Muscle layer of colon (tissue), 2 donors: ENCODE measurements around the gene HNRNPH2.

Experiments
- H3K27ac ChIP-seq: one replicate; pipeline ENCODE4 v1.7.0; 2013; ENCODE audit warnings: low read depth, mild to moderate bottlenecking, low read length, moderate library complexity
- H3K27me3 ChIP-seq, 2 donors: one replicate each; pipeline ENCODE4 v1.7.0; 2013; ENCODE audit warnings: low read length in 2 of 2, mild to moderate bottlenecking in 2 of 2; ENCODE audit not compliant: insufficient read depth in 2 of 2, control insufficient read depth in 1 of 2
- H3K36me3 ChIP-seq: one replicate; pipeline ENCODE4 v1.7.0; 2013; ENCODE audit warnings: mild to moderate bottlenecking, low read length; ENCODE audit not compliant: insufficient read depth
- H3K4me1 ChIP-seq: one replicate; pipeline ENCODE4 v1.7.0; 2013; ENCODE audit warnings: mild to moderate bottlenecking, low read length; ENCODE audit not compliant: insufficient read depth
- H3K4me3 ChIP-seq, 2 donors: one replicate each; pipeline ENCODE4 v1.7.0; 2013; ENCODE audit warnings: low read length in 2 of 2, low read depth in 1 of 2, mild to moderate bottlenecking in 1 of 2, moderate library complexity in 1 of 2
- H3K9ac ChIP-seq: one replicate; pipeline ENCODE4 v1.7.0; 2013; ENCODE audit warnings: low read length
- H3K9me3 ChIP-seq: one replicate; pipeline ENCODE4 v1.7.0; 2013; ENCODE audit warnings: mild to moderate bottlenecking, low read length
- donor health status: abdominal sarcoma.
- donor health status: Adenocarcinoma of cecum.

HNRNPH2 gene

DNA sequence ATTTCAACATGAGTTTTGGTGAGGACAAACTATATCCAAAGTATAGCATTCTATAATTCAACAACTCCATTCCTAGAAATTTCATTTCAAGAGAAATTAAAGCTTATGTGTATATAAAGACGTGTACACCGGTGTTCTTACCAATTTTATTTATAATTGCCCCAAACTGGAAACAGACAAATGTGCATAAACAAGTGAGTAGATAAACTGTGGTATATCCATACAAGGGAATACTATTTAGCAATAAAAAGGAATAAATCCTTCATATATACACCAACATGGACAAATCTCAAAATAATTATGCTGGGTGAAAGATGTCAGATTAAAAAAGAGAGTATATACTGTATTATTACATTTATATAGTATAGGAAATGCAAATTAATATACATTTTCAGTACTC is 19.9 kb downstream of the HNRNPH2 start:
- no peaks in the 10 kb centered on the region for H3K27me3 ChIP-seq
- no peaks in the 10 kb centered on the region for H3K4me1 ChIP-seq
- H3K36me3 ChIP-seq = peaks cover 9% of the 10 kb centered on the region
- no peak overlapping the region for H3K9ac ChIP-seq
- H3K27ac ChIP-seq = no peak overlapping the region
- H3K9me3 ChIP-seq = no peaks in the 10 kb centered on the region
- H3K4me3 ChIP-seq = no peak overlapping the region

DNA sequence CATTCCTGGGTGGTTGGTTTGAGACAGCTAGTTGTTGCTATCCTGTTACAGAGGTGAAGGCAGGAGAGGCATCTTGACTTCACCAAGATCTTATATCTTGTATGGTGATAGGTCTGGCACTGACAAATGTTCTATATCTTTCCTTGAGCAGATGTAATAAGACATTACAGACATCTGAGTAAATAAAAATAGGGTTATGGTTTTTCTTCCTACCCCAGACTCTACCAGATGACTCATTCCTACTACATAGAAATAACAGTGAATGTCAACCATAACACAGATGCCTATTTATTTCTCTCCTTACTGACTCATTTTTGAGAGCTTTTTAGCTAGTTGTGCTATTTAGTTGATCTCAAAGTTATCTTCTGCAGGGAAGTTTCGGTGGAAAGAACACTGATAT is 21.9 kb downstream of the HNRNPH2 start:
- Histone ChIP-seq H3K9ac (no peak overlapping the region), H3K36me3 (peaks cover 5% of the 10 kb centered on the region), H3K4me3 (no peak overlapping the region), H3K27me3 (no peaks in the 10 kb centered on the region), H3K27ac (no peak overlapping the region), H3K4me1 (no peaks in the 10 kb centered on the region), H3K9me3 (no peaks in the 10 kb centered on the region)

DNA sequence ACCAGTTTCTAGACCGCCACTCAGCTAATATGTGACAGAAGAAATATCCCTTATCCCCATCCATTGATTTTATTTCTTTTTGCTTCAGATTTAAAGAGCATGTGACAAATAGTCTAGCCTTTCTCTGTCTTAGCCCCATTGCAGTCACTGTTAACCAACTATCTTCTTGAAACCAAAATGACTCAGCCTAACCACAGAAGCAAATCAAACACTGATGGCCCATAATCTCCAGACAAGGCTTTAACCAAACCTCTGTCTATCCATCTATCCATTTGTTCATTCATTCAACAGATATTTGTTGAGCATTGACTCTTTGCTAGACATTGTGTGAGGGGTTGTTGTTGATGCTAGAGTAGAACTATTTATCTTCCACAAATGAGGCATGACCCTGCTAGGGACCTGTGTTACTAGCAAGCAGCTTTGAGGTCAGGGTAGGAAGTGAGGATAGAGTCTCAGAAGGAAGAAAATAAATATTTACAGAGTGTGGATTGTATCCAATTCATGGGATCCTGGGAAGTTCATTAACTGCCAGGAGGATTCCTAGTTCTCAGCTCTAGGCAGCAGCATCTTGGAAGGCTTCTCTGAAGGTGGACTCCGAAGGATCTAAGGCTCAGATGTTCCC is 22.5 kb downstream of the HNRNPH2 start:
- Histone ChIP-seq H3K4me3 (no peak overlapping the region), H3K27ac (no peak overlapping the region), H3K27me3 (no peaks in the 10 kb centered on the region), H3K9ac (no peak overlapping the region), H3K9me3 (no peaks in the 10 kb centered on the region), H3K36me3 (peaks cover 5% of the 10 kb centered on the region), H3K4me1 (no peaks in the 10 kb centered on the region)

DNA sequence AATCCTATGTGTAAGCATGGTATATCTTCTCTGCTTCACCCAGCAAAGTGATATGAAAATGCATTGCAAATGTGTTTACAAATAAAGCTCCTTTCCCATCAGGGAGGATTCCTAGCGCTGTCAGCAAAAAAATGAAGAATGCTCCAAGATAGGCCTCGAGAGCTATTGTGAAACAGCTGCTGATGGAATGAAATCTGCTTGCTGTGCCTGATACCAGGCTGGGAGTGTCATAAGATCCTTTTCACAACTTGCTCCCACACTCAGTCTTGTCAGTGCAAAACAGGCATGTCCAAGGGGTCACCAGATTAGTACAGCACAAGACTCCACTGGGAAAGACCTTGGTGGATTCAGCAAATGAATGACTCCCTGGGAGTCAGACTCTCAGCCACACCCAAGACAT is 34.1 kb downstream of the HNRNPH2 start:
- Histone ChIP-seq H3K27ac (no peak overlapping the region), H3K9ac (no peak overlapping the region), H3K27me3 (no peaks in the 10 kb centered on the region), H3K9me3 (no peaks in the 10 kb centered on the region), H3K36me3 (peaks cover 14% of the 10 kb centered on the region), H3K4me3 (no peak overlapping the region), H3K4me1 (no peaks in the 10 kb centered on the region)

DNA sequence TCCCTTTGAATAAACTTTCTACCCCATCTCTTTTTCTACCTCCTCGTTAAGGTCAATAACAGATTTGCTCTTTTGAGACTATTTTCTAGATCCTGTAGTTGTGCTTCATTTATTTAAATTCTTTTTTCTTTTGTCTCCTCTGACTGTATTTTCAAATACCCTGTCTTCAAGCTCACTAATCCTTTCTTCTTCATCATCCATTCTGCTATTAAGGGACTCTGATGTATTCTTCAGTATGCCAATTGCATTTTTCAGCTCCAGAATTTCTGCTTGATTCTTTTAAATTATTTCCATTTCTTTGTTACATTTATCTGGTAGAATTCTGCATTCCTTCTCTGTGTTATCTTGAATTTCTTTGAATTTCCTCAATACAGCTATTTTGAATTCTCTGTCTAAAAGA is 41.3 kb downstream of the HNRNPH2 start:
- no peak overlapping the region for H3K9ac ChIP-seq
- H3K4me3 ChIP-seq = no peak overlapping the region
- H3K9me3 ChIP-seq = no peaks in the 10 kb centered on the region
- no peak overlapping the region for H3K27ac ChIP-seq
- no peaks in the 10 kb centered on the region for H3K4me1 ChIP-seq
- no peaks in the 10 kb centered on the region for H3K27me3 ChIP-seq
- peaks cover 7% of the 10 kb centered on the region for H3K36me3 ChIP-seq

DNA sequence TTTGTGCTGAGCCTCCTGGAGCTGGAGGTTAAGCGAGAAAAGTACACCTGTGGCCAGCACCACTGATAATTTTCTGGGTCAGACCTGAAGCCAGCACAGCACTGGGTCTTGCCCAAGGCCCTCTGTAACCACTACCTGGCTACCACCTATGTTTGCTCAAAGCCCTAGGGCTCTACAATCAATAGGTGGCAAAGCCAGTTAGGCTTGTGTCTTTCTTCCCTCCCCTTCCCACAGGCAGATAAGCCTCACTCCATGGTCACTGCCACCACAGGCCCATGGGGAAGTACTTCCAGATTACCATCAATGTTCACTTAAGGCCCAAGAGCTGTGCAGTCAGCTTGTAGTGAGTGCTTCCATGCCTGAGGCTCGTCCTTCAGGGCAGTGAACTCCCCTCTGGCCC is 42.1 kb downstream of the HNRNPH2 start:
- H3K4me1 ChIP-seq = no peaks in the 10 kb centered on the region
- H3K36me3 ChIP-seq = peaks cover 7% of the 10 kb centered on the region
- no peaks in the 10 kb centered on the region for H3K27me3 ChIP-seq
- no peak overlapping the region for H3K9ac ChIP-seq
- H3K4me3 ChIP-seq = no peak overlapping the region
- no peak overlapping the region for H3K27ac ChIP-seq
- no peaks in the 10 kb centered on the region for H3K9me3 ChIP-seq

DNA sequence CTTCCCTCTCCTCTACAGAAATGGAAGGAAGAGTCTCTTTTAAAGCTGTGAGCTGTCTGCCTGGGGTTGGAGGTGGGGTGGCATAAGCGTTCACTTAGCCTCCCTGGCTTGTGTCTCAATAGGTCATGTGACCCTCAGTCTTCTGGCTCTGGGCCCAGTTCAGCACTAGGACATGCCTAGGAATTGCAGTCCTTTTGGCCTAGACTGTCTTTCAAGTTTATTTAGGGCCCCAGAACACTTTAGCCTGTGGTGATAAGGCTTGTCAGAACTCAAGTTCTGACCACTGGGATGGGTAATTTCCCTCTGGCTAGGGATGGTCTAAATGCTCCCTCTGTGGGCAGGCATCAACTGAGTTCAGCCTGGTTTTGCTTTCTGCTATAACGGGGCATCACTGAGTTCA is 42.9 kb downstream of the HNRNPH2 start:
- no peak overlapping the region for H3K27ac ChIP-seq
- H3K36me3 ChIP-seq = peaks cover 7% of the 10 kb centered on the region
- no peaks in the 10 kb centered on the region for H3K9me3 ChIP-seq
- no peak overlapping the region for H3K9ac ChIP-seq
- H3K4me1 ChIP-seq = no peaks in the 10 kb centered on the region
- no peaks in the 10 kb centered on the region for H3K27me3 ChIP-seq
- no peak overlapping the region for H3K4me3 ChIP-seq

DNA sequence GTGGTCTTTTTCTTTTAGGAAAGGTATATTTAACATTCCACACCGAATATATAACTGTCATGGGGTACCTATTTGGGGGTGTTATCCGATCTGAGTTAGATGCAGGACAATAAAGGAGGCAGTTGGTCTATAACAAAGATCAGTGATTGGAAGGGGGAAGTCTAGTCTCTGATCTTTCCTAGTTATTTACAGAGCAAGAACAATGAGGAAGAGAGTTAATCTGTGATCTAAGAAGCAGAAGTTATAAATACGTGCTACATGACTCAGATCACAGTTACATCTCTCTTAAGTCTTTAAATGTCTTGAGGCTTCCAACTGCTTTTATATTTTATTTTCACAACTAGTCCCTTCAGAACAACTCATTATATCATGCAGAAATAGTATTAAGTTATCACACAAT is 44.0 kb downstream of the HNRNPH2 start:
- H3K36me3 ChIP-seq = peaks cover 7% of the 10 kb centered on the region

DNA sequence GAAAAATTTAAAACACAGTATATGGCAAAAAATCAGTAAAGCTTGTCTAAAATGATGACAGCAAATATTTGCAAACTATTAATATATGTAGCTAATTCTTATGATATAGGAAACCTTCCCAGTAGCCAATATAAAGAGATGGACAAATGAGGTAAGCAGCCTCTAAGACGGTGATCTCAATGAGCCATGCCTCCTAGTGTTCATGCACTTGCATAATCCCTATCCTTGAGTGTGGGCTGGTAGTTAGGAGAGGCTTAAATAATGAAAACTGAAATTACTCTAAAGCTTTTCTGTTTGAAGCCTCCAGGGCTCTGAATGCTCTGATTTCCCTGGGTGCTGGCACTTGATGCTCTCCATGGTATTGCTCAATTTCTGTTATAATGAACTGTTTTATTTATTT is 52.6 kb downstream of the HNRNPH2 start:
- Histone ChIP-seq H3K4me1 (no peaks in the 10 kb centered on the region), H3K36me3 (no peaks in the 10 kb centered on the region), H3K9me3 (no peaks in the 10 kb centered on the region), H3K9ac (no peak overlapping the region), H3K4me3 (no peak overlapping the region), H3K27me3 (no peaks in the 10 kb centered on the region), H3K27ac (no peak overlapping the region)

More for the DNA sequence above, 44.0 kb downstream of the HNRNPH2 start:
- no peaks in the 10 kb centered on the region for H3K9me3 ChIP-seq
- H3K9ac ChIP-seq = no peak overlapping the region
- H3K27me3 ChIP-seq = no peaks in the 10 kb centered on the region
- H3K4me3 ChIP-seq = no peak overlapping the region
- H3K27ac ChIP-seq = no peak overlapping the region
- no peaks in the 10 kb centered on the region for H3K4me1 ChIP-seq

DNA sequence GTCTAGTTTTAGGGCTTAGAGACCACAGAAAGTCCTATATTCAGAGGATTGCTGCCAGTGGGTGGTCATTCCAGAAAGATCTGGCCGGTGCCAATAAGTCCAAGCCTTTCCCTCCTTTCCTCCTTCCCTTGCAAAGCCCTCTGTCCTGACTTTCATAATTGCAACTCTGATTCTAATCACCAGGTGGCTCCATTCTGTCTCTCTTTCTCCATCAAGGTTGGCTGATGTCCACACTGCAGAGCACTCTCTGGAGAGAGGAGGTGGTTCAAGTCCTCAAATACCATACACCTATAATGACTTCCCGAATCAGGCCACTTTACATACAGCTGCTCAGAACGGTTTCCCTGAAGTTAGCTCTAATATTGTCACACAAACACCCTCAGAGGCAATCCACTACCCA is 54.9 kb downstream of the HNRNPH2 start:
- Histone ChIP-seq H3K9ac (no peak overlapping the region), H3K4me1 (no peaks in the 10 kb centered on the region), H3K4me3 (no peak overlapping the region), H3K27me3 (no peaks in the 10 kb centered on the region), H3K9me3 (no peaks in the 10 kb centered on the region), H3K27ac (no peak overlapping the region), H3K36me3 (no peaks in the 10 kb centered on the region)
